PFSK-1 (cell line): ENCODE results near the gene CAMK1D.

Source experiments
- POLR2AphosphoS5 ChIP-seq: IDR thresholded peaks from 2 replicates; pipeline ENCODE4 v1.6.1; 2012; ENCODE audit warnings: low read depth, mild to moderate bottlenecking, control low read depth, low read length, moderate library complexity
- TAF1 ChIP-seq: IDR thresholded peaks from 2 replicates; pipeline ENCODE4 v1.6.1; 2012; ENCODE audit warnings: low read length, control low read depth, borderline replicate concordance; ENCODE audit not compliant: insufficient read depth

DNA sequence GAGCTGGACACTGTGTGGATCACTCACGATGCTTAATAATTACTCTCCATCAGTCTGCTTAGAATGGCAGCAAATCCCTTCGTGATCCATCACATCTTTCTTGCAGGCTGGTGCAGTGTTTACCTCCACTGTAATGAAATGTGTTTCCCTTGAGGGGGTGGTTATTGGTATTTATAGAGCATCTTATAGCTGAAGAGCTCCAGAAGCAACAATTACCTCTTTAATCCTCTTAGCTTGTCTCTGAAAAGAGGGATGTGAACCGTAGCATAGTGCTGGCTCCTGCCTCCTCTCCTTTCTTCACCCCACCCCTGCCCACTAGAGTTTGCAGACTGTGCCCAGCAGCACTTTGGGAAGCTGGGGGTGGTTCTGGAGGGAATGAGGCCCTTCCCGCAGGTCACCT lies 132.6 kb downstream of the CAMK1D start:
- TF ChIP-seq TAF1 (no peak), POLR2AphosphoS5 (no peak)
